GM18873 (cell line): ENCODE results near the gene REEP6.
"Not testable (repeated sequence)": the region's sequence is repeated elsewhere in the genome, so short reads cannot be mapped to it uniquely, and the experiment has no call there.

ENCODE experiments used
- ATAC-seq: cut with Tn5 transposase; IDR thresholded peaks from one replicate; pipeline ENCODE4 v1.9.1; 2021; ENCODE audit warnings: mild to moderate bottlenecking, moderate library complexity, moderate number of reproducible peaks; ENCODE audit not compliant: unreplicated experiment, low FRiP score

Gene REEP6

DNA sequence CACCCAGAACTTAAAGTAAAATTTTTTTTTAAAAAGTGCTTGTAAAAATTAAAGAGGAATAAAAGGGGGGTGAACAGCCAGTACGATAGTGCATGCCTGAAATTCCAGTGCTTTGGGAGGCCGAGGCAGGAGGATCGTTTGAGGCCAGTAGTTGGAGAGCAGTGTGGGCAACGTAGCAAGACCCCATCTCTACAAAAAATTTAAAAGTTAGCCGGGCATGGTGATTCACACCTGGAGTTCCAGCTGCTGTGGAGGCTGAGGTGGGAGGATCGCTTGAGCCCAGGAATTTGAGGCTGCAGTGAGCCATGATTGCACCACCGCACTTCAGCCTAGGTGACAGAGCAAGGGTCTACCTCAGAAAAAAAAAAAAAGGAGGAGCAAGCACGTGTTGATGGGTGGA is 14.0 kb downstream of the REEP6 start:
- no peak for ATAC-seq

- ATAC-seq: no peak
Measured at GRCh38 chr19:1505991-1506881, 15.3 kb downstream of the REEP6 start.

DNA sequence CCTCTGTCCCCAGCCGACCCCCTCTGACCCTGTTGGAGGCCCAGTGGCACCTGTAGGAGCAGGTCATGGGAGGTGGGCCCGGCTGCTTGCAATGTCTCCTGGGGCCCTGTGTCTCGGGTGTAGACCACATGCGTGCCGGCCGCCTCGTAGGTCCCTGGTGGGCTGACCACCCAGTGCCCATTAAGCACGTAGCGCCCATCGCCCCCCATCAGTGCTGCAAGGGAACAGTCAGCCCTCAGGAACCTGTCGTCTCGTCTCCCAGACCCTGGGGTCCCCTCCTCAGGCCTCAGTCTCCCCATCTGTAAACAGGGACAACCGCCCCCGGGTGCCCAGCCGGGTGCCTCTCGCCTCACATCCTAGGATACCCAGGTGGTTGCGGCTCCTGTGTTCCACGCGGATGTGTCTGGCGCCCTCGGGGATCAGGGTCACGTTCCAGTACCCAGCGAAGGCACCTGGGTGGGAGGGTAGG is 16.2 kb downstream of the REEP6 start:
- no peak for ATAC-seq

DNA sequence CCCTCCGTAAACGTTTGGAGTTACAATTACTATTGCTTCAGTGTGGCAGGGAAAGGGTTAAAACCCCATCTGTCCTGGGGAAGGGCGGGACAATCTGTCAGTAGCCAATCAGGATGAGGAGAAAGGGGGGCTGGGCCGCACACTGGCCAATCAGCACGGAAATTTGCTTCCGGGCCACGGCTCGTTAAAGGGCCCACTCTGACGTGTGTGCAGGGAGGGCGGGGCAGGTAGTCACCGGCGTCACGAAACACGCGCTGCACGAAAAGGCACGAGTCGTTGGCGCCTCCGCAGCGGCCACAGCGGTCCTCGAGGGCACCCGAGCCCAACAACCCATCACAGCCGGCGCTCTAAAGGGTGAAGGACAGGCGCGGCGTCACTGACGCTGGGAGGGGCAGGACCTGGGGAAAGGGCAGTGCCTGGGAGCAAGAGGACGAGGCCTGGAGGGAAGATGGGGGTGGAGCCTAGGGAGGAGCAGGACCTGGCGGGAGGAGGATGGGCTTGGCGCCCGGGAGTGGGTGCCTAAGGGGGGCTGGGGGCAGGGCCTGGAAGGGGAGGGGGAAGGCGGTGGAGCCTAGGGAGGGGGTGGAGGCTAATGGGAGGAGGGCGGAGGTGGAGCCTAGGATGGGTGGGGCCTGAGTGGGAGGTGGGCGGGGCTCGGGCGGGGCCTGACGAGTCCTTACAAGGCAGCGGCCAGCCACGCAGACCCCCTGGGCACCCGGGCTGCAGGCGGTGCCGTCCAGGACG is 17.0 kb downstream of the REEP6 start:
- no peak for ATAC-seq

DNA sequence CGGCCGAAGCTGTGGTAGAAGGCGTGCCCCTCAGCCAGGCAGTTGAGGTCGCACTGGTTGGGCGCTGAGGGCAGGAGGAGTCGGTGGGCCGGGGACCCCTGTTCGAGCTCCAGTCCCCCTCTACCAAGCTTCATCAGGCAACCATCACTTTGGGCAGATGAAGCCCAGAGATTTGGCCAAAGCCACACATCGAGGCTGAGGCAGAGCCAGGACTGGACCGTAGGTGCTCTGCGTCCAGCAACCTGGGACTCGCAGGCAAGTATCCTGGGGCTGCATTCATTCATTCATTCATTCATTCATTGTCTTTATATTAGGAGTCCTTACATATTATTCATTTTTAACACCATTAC is 17.5 kb downstream of the REEP6 start:
- ATAC-seq: no peak

GRCh38 chr19:1509602-1510441 is 18.8 kb downstream of the REEP6 start:
- no peak for ATAC-seq

DNA sequence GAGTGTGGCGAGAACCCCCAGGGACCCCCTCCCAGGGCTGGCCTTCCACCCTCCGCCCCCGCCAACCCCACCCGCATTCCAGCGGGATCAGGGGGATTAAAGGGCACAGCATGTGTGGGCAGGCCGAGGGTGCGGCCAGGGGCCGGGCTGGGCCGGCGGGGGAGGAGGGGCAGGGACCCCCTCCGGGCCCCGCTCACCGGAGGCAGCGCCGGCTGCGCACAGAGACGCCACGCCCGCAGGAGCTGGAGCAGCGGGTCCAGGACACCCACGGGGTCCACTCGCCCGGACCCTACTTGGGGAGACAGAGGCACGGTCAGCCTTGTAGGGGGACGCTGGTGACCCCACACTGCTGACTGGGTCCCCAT is 19.4 kb downstream of the REEP6 start:
- no peak for ATAC-seq

DNA sequence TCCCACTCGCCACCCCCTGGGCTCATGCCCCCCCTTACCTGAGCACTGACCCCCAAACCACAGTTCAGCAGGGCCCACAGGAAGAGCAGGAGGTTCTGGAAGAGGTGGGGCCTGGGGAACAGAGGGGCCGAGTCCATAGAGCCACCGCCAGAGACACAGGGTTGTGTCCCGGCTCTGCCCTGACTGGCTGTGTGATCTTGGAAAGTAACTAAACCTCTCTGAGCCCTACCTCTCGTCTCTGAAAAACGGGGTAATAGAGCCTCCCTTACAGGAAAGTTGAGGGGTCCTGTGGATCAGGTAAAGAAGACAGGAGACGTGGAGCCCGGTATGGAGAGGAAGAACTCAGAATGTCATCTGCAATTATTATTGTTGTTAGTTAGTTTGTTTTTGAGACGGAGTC is 19.8 kb downstream of the REEP6 start:
- no peak for ATAC-seq

DNA sequence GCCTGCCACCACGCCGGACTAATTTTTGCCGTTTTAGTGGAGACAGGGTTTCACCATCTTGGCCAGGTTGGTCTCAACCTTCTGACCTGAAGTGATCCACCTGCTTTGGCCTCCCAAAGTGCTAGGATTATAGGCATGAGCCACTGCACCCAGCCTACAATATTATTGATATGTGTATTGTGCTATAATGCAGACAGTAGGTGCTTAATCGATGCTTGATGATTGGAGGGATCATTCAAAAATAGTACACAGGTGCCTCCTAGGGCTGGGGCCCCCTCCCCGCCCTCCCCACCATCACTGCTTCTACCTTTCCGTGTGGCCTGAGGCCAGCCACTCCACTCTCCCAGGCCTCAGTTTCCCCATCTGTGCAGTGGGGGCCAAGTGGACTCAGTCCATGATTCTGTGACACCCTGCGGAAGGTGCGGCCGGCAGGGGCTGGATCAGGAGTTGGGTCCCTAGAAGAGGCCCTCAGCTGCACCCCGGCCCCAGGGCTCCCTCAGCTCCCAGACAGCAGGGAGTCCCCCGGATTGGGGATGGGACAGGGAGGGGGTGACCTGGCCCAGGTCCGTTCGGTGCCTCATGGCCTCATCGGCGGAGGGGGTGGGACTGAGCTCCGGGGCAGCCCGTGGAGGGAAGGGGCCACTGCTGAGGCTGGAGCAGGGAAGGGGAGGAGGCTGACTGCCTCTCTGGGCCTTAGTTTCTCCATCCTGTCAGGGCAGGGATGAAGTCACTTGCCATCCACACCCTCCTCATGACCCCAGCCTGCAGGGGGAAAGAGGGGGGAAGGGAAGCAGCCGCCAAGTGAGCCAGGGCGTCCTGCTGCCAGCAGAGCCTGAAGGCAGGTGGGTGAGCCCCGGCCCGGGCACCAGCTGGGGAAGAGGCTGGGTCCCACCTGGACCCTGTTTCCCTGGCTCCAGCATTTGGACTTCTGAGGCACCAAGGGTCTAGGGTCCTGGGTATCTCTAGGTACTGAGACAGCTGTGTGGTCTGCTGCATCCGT is 20.6 kb downstream of the REEP6 start:
- ATAC-seq: no peak

DNA sequence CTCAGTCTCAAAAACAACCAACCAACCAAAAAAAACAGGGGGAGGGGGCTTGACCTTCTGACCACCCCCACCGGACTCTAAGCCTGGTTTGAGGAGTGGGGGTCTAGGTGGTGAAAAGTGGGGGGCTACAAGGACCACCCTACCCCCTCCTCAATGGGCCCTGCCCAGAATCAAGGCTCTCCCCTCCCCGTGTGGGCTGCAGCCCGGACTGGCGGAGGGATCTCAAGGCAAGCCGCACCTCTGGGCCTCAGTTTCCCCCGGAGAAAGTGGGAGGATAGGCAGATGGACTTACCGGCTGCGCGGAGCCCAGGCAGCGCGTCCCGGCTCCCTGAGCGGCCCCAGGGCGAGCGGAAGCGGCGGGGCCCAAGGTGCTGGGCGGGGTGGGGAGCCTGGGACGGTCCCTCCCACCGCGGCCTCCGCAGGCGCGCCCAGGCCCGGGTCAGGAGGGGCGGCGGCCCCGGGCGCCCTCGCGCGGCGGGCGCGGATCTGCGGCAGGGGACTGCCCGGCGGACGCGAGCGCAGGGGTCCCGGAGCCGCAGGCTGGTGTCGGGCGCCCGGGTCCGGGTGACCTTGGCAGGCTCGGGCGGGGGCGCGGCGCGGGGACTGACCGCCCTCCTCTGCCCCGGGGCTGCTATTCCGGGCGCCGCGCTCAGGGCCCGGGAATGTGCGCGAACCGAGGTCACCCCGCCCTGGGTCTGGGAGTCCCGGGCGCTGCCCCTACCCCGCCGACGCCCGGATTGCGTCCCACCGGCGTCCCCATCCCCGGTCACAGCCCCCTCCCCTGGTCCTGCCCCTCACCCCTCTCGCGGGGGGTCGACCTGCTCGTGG is 21.9 kb downstream of the REEP6 start, which contains the start of gene ADAMTSL5:
TSS of gene ADAMTSL5 (minus strand) at position 349 of the 828 bp plus-strand sequence. CDS start 2,076 bp downstream, outside the sequence.
- no peak for ATAC-seq

- ATAC-seq: no peak
Measured at GRCh38 chr19:1513499-1514294, 22.7 kb downstream of the REEP6 start.

- ATAC-seq: no peak
Measured at GRCh38 chr19:1514295-1514661, 23.3 kb downstream of the REEP6 start.

DNA sequence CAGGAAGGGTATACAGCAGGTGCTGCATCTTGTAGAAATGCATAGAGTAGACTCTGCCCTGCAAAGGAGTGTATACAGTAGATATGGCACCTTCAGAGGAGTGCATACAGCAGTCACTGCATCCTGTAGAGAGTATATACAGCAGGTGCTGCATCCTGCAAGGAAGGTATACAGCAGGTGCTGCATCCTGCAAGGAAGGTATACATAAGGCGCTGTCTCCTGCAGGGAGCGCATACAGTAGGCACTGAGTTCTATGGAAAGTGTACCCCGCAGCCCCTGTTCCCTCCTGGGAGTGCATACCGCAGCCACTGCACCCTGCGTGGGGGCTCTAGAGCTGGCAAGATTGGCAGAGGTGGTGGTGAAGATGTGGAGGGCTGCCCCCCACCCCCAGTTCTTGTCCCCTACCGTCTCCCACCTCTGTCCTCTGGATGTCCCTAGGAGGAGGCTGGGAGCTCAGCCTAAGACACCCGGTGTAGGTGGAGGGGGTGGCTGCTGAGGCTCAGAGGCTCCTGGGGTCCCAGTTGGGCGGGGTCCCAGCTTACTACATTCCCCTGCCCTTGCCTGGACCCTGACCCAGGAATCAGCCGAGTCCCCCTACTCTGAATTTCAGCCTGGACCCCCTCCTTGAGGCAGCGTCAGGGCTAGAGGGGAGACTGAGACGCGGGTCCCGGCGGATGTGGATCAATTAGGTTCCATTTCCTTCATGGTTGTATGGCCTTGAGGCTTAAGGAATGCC is 24.2 kb downstream of the REEP6 start:
- ATAC-seq: no peak

GRCh38 chr19:1516395-1516753 is 25.4 kb downstream of the REEP6 start:
- no peak for ATAC-seq

- ATAC-seq: no peak
Measured at GRCh38 chr19:1518471-1518870, 27.5 kb downstream of the REEP6 start.

DNA sequence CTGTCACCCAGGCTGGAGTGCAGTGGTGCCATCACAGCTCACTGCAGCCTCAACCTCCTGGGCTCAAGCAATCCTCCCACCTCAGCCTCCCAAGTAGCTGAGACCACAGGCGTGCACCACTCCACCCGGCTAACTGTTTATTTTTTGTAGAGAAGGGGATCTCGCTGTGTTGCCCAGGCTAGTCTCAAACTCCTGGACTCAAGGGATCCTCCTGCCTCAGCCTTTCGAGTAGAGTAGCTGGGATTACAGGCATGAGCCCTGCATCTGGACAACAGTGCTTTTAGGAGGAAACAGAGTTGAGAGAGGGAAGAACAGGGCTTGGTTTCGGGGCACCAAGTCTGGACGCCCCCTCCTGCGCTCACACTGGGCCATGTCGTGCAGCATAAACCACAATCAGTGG is 28.8 kb downstream of the REEP6 start:
- ATAC-seq: not testable (repeated sequence)

DNA sequence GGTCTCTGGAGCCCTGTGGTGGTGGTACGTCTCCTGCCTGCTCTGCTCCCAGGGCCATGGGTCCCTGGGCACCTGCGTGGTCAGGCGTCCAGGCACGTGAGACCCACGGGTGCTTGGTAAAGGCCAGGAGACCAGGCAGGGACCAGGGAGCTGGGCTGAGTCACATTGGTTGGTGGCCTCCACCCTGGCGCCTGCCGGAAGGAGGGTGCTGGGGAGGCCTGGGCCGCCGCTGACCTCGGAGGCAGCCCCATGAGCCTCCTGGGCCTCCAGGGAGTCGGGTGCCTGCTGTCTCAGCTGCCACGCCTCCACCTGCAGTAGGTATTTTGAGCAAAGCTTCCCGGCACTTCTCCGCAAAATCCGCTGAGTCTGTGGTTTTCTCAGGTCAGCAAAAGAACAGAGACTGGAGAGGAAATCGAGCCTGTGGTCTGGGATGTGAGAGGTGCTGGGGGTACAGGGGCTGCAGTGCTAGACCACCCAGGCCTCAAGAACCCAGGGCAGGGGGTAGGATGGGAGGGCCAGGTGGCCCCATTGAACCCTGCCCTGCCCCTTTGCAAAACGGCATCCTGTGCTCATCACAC is 29.3 kb downstream of the REEP6 start:
- ATAC-seq: no peak
